Measurements from ENCODE around the gene BAHCC1. TPM values are rescaled to one million over a fixed set of nuclear protein-coding genes. Genes with fewer than 3 reads are reported as not detected.

Gene BAHCC1
- total and polyA plus RNA-seq, 9 of the 15 experiments (the other 6 are each of a cell fraction or from before 2014, with no cell fraction given) = 0.14 to 26.9 (median 5.0) TPM

DNA sequence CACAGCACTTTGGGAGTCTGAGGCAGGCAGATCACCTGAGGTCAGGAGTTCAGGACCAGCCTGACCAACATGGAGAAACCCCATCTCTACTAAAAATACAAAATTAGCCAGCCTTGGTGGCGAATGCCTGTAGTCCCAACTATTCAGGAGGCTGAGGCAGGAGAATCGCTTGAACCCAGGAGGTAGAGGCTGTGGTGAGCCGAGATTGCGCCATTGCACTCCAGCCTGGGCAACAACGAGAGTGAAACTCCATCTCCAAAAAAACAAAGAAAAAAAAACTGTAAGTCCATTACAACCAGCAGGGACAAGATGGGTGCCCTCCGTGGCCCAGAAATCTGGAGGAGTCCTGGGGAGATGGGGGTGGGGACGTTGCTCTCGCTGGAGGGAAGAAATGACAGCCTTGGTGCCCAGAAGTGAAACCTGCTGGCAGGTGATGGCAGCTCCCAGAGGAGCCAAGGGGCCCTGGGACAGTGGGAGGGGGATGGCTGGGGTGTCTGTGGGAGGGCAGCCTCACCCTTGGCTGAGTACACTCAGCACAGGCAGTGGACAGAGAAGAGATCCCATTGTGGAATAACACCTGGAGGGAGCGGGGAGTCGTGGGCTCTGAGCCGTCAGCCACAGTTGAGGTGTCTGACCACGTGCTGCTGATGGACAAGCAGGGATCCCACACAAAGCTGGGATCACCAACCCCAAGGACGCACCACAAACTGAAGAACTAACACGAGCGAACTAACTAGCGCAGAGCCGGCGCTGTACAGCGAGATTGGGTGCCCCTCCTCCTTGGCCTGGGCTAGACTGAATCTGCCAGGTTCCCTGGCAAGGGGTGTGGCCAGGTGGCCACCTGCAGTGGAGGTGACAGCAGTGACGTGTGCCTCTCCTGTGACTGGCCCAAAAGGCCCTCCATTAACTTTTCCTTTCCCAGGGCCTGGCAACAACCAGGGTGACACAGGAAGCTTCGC lies 46.9 kb upstream of the BAHCC1 start (continued):
- TF ChIP-seq, protein P1, sequence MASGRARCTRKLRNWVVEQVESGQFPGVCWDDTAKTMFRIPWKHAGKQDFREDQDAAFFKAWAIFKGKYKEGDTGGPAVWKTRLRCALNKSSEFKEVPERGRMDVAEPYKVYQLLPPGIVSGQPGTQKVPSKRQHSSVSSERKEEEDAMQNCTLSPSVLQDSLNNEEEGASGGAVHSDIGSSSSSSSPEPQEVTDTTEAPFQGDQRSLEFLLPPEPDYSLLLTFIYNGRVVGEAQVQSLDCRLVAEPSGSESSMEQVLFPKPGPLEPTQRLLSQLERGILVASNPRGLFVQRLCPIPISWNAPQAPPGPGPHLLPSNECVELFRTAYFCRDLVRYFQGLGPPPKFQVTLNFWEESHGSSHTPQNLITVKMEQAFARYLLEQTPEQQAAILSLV (tag; IDR thresholded peaks at IDR 0.05) = no peak
- TF ChIP-seq, protein P2, sequence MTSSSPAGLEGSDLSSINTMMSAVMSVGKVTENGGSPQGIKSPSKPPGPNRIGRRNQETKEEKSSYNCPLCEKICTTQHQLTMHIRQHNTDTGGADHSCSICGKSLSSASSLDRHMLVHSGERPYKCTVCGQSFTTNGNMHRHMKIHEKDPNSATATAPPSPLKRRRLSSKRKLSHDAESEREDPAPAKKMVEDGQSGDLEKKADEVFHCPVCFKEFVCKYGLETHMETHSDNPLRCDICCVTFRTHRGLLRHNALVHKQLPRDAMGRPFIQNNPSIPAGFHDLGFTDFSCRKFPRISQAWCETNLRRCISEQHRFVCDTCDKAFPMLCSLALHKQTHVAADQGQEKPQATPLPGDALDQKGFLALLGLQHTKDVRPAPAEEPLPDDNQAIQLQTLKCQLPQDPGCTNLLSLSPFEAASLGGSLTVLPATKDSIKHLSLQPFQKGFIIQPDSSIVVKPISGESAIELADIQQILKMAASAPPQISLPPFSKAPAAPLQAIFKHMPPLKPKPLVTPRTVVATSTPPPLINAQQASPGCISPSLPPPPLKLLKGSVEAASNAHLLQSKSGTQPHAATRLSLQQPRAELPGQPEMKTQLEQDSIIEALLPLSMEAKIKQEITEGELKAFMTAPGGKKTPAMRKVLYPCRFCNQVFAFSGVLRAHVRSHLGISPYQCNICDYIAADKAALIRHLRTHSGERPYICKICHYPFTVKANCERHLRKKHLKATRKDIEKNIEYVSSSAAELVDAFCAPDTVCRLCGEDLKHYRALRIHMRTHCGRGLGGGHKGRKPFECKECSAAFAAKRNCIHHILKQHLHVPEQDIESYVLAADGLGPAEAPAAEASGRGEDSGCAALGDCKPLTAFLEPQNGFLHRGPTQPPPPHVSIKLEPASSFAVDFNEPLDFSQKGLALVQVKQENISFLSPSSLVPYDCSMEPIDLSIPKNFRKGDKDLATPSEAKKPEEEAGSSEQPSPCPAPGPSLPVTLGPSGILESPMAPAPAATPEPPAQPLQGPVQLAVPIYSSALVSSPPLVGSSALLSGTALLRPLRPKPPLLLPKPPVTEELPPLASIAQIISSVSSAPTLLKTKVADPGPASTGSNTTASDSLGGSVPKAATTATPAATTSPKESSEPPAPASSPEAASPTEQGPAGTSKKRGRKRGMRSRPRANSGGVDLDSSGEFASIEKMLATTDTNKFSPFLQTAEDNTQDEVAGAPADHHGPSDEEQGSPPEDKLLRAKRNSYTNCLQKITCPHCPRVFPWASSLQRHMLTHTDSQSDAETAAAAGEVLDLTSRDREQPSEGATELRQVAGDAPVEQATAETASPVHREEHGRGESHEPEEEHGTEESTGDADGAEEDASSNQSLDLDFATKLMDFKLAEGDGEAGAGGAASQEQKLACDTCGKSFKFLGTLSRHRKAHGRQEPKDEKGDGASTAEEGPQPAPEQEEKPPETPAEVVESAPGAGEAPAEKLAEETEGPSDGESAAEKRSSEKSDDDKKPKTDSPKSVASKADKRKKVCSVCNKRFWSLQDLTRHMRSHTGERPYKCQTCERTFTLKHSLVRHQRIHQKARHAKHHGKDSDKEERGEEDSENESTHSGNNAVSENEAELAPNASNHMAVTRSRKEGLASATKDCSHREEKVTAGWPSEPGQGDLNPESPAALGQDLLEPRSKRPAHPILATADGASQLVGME (CRISPR knock-in tag; IDR thresholded peaks at IDR 0.05) = no peak
- no peak for TF ChIP-seq BCOR (IDR thresholded peaks at IDR 0.05)
- no peak for TF ChIP-seq PPARD (CRISPR knock-in tag; IDR thresholded peaks at IDR 0.05)
- TF ChIP-seq, protein P3, sequence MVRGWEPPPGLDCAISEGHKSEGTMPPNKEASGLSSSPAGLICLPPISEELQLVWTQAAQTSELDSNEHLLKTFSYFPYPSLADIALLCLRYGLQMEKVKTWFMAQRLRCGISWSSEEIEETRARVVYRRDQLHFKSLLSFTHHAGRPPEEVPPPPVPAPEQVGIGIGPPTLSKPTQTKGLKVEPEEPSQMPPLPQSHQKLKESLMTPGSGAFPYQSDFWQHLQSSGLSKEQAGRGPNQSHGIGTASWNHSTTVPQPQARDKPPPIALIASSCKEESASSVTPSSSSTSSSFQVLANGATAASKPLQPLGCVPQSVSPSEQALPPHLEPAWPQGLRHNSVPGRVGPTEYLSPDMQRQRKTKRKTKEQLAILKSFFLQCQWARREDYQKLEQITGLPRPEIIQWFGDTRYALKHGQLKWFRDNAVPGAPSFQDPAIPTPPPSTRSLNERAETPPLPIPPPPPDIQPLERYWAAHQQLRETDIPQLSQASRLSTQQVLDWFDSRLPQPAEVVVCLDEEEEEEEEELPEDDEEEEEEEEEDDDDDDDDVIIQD (CRISPR knock-in tag; IDR thresholded peaks at IDR 0.05) = no peak
- TF ChIP-seq MCM2 (IDR thresholded peaks at IDR 0.05; ENCODE audit: low read depth) = no peak
- no peak for TF ChIP-seq ZEB2 (IDR thresholded peaks at IDR 0.05)
- TF ChIP-seq NELFE (IDR thresholded peaks at IDR 0.05; ENCODE audit: insufficient read depth, insufficient read length) = no peak
- no peak for TF ChIP-seq NFRKB (IDR thresholded peaks at IDR 0.05; ENCODE audit: low read depth)
- TF ChIP-seq MXI1 (IDR thresholded peaks at IDR 0.05; ENCODE audit: low read depth, low read length) = no peak
- no peak for TF ChIP-seq GABPB1 (CRISPR knock-in tag; IDR thresholded peaks at IDR 0.05)
